C1 segment of cervical spinal cord (tissue), 14 donors: ENCODE results near the gene SERPINF2.
"Not testable (repeated sequence)": the region's sequence is repeated elsewhere in the genome, so short reads cannot be mapped to it uniquely, and the experiment has no call there.

Source experiments
- DNase-seq, 14 donors: peaks; one replicate each; lab custom pipeline; 2025; lab: John Stamatoyannopoulos, UW

The SERPINF2 gene

GRCh38 chr17:1789936-1790335, 47.3 kb downstream of the SERPINF2 start:
- DNase-seq, result no peak

GRCh38 chr17:1792495-1793446, 50.1 kb downstream of the SERPINF2 start:
- DNase-seq, result no peak

- DNase-seq, result no peak
Observed at GRCh38 chr17:1793447-1793806, 50.8 kb downstream of the SERPINF2 start.

- peak in 4 of 14 donors; percentile 5 to 81 (median 18) for DNase-seq
Observed at GRCh38 chr17:1796800-1797199, 54.1 kb downstream of the SERPINF2 start.

GRCh38 chr17:1797323-1797722, 54.7 kb downstream of the SERPINF2 start:
- peak in 1 of 14 donors; percentile 40 for DNase-seq

GRCh38 chr17:1797846-1798245, 55.2 kb downstream of the SERPINF2 start:
- DNase-seq, result not testable (repeated sequence)

- DNase-seq, result no peak
Observed at GRCh38 chr17:1800240-1800639, 57.6 kb downstream of the SERPINF2 start.

- no peak for DNase-seq
Observed at GRCh38 chr17:1800712-1801111, 58.0 kb downstream of the SERPINF2 start.

- no peak for DNase-seq
Observed at GRCh38 chr17:1802429-1802828, 59.8 kb downstream of the SERPINF2 start.

GRCh38 chr17:1803280-1803679, 60.6 kb downstream of the SERPINF2 start:
- no peak for DNase-seq
